T-helper 22 cell (primary cell): ENCODE measurements around the gene CSNK2A2.

Experiments used
- DNase-seq: peaks from one replicate; pipeline ENCODE4 v3.0.0-alpha.2; 2020; ENCODE audit warnings: low read depth

CSNK2A2 gene

DNA sequence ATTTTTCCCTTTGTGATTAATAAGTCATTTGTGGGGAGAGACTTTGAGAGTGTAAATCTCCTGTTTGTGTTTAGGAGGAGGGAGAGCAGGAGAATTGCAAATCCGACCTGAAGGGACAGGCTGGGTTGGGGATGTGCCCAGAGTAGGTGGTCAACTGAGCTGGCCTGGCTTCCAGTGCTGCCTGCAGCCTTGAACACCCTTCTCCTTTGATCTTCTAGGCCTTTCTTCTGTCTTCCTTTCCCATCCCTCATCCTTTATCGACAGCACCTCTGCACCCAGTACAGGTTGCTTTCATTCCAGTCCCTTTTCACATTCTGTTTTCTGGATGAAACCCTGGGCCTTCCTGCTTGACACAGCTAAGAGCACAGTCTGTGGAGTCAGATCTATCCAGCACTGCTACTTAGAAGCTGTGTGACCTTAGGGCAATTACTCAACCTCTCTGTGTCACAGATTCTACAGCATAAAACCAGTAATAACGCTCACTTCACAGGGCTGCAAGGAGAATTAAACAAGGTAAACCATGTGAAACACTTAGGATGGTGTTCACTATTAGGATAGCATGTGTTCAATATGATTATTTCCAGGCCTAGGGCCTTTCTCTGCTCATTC is 1.0 kb upstream of the CSNK2A2 start:
- DNase-seq: no peak

DNA sequence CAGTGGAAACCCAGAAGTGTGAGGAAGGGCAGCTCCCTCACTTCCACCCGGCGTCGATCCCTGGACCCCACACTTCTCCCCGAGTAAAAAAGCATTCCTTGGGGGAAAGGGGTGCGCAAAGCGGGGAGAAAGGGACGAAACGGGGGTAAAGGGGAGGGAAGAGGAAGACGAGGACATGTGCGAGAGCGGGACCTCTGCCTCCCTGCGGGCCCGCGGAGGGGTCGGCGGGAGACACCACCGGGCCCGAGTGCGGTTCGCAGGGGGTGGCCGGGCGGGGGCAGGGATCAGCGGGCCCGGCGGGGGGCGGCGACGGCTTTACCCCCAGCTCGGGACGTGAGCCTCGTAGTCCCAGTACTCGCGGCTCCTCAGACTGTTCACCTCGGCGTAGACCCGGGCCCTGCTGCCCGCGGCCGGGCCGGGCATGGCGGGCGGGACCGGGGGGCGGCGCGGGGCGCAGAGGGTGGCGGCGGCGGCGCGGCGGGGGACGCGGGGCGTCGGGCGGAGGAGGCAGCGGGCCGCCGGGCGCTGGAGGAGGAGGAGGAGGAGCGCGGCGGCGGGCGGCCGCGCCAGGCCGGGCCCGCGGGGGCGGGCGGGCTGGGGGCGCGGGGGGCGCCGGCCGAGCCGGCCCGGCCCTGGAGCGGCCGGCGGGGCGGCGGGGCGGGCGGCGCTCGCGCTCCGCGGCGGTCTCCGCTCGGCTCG is 443 bp downstream of the CSNK2A2 start:
- no peak for DNase-seq

DNA sequence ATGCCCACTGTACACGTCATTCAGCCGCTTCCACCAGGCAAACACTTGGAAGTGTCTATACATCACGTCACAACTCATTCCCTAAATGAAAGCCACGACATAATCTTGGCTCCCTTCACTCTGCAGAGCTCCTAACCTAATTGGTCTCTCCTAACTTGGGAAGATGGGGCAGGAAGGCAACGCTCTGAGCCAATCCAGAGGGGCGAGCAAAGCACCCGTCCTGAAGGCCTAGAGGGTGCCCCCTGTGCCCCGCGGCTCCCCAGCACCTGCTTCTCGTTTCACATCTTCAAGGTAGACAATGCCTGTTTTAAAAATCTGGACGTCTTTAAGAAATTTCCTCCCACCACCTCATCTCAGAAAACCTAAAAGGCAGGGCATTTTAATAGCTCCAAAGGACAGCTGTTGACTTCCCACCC is 1.0 kb downstream of the CSNK2A2 start:
- DNase-seq: no peak

DNA sequence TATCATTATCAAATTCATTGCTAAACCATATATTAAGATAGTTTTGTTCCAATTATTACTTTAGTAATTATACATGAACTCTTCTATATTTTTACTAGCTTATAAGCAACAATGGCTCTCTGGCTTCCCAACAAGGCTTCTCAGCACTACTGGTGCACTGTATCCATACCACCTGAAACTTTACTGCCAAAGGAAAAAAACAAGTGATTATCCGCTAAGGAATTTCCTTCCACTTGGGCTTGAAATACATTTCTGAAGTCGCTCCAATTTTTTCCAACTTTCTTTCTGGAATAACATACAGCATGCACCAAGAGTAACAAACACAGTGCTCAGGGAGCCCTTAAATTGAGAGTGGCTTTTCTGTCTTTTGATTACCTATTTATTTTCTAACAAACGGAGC is 2.1 kb downstream of the CSNK2A2 start:
- DNase-seq: no peak

DNA sequence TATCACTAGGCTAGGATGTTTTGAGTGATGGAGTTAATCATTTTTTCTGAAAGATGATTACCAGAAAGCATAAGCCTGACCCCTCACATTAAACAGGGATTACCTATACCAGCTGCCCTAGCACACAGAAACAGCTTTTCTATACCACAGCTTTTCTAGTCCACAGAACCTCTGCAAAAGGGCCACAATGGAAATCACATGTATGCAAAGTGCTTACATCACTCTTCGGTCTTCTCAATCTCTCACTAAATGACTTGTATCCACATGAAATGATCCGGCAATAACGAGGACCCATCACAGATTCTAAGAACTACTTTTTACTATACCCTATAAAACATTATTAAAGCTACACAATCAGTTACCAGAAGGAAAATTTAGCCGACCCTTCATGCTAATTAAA is 2.6 kb downstream of the CSNK2A2 start:
- no peak for DNase-seq

DNA sequence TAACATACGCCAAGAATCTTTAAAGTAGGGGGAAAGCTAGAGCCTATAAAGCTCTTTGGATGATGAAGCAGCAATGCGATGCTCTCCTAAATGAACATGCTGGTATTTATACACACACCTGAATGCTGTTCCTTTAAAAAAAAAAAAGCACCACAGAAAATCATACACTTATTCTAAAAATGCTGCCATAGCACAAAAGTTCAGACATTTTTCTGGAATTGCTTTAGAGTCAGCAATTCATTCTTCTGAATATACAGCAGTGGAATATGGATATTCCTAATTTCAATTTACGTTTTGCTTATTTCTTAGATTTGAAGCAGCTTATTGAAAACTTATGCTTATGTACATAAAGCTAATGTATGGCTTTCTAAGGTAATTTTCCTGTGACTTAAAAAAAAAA is 3.1 kb downstream of the CSNK2A2 start:
- DNase-seq: no peak

DNA sequence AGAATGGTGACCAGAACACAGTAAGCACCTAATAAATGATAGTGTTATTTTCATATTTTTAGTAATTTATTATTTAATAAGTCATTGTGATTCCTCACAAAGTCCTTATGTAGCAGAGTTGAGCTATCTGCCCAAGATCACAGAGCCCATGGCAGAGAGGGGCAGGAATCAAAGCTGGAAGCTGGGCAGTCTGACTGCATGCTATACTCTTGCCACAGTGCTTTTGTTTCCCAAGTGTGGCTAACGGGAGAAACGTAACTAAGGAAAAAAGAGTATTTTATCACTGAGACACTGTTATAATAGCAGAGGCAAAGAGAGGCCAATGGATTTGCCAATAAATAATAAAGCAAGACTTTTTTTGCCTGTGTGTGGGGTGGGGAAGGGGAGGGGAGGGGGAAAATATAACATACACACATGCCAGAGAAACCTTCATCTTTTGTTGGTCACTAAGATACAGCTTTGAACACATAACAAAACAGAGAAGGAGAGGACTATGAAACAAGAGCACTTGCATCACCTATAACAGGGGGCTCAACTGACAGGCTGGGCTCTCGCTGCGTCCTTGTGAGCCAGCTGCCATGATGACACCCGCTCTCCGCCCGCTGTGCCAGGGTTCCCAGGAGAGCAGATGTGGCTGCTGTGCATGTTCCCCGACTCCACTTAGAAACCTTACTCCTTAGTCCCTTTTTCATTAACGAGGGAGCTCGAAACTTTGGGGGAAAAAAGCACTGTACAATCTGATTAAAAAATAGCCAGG is 10.1 kb downstream of the CSNK2A2 start:
- no peak for DNase-seq

DNA sequence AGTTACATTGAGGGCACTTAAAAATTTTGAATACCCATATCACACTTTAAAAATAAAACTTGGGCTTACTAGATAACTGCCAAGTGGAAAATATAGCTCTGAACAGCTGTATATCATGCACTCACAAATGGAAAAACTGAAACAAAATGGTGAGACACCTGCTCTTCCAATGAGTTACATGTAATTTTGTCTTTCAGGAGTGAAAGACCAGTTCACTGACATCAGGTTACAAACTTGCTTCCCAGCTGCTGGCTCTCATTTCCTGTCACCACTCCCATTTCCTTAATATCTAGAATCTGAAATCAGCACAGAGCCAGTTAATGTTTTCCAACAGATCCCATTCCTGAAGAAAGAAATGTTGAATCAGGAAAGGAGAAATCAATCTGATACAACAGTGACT is 10.8 kb downstream of the CSNK2A2 start:
- no peak for DNase-seq

DNA sequence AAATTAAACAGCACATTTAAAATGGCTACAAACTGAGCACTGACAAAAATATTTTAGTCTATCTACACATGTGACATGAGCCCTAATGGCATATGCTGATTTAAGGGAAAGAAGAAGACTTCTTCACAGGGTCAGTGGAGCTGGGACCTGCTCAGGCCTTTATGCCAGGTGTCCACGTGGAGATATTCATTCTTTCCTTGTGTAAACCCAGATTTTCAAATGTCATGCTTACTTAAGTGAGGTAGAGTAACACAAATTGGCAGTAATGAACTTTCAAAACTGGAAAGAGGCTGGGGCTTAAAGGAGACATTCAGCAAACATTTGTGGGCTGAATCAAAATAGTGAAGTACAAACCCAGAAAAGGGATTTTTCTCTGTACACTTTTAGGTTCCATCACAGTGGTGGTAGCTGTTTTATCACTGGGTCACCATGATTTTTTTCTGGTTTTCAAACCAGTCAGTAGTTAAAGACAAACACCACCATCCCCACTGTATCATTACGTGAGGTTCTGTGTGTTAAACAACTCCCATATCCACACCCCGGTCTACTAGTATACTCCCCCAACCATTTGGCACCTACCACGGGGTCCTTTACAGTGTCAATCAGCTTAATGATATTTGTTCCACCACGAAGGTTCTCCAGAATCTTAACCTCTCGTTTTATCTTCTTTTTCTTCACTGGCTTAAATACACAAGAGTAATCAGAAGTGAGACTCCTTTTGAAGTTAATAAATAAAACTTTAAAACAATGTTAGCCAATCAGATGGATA is 11.5 kb downstream of the CSNK2A2 start:
- no peak for DNase-seq

DNA sequence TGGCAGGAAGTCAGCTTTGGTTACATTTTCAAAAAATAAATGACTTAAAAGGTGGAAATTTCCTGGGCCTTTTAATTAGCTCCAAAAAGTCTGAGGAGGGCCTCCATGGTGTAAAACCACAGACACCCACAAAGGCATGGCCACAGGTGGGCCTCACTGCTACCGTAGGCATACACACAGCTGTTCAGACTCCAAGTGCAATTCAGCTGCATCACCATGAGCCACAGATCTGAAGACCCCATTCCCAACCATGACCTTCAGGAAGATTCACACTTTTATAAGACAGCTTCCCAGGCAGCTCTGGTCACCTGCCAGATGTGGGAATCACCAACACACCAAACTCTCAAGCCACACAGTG is 20.6 kb downstream of the CSNK2A2 start:
- DNase-seq: no peak

DNA sequence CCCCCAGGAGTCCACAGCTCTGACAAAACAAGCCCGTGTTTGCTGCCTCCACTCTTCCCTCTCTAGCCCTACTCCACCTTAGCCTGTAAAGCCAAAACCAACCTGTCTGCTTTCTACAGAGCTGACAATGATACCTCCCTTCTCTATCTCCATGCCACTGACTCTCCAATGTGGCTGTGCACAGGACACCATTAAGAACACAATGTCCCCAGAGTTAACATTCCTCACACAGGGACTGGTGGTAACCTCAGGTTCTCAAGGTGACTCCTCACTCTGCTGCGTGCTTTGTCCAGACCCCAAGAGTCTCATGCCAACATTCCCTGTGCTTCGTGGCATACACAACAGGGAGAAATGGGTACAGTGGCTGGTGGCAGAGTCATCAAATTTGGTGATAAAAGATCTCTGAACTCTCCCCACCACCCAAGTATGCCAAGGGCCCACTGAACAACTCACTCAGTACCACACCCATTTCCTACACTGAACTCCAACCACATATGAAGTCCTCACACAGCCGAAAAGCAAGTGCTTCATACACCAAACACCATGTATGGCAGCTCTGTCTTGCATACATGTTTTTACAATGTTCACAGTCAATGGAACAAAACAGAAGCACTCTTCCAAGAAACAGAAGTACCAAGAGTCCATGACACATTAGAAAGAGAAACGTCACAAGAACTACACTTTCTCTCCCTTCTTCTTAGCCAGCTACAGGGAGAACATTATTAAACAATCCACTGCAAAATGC is 21.1 kb downstream of the CSNK2A2 start:
- no peak for DNase-seq

DNA sequence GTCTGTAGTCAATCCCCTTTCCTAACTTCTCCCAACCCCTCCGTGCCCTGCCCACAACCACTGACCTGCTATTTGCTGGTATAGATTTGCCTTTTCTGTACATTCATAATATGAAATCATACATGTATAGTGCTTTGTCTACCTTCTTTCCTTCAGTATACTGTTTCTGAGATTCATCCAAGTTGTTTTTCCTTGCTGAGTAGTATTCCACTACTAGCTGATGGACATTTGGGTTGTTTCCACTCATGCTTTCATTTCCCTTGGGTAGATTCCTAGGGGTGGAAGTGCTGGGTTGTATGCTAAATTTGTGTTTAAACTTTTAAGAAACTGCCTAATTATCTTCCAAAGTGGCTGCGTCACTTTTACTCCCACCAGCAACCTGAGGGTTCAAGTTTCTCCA is 27.7 kb downstream of the CSNK2A2 start:
- no peak for DNase-seq

DNA sequence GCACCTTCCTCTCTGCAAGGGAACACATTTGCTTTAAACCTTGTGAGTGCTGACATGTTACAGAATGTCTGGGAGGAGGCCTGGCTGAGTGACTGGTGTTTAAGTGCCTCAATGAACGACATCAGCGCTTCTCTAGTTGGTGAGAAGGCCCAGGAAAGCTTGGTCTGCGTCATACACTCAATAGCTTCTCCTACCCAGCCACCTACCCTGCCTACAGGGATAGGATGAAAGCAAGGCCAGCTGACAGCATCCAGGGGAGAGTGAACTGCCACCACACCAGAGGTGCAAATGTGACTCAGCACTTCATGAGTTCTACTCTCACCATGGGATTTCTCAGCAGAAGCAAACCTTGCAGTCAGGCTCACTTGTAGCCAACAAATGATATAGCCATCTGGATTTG is 37.1 kb downstream of the CSNK2A2 start:
- no peak for DNase-seq

DNA sequence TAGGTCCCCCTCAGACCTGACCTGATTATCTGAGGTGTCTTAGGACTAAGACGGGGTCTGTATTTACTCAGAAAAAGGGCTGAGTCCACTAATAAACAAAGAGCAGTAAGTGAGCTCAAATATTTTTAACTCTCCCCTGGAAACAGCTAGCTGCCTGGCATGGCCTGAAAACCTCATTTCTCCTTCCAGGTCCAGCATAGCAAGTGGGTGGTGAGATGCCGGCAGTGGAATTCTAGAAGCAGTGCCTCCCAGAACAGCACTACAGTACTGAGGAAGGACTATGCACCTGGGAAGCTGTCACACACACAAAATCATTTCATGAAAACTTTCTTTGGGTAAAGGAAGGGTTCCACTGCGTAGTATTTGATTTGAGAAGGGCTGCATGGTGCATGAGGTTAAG is 39.2 kb downstream of the CSNK2A2 start:
- DNase-seq: no peak

DNA sequence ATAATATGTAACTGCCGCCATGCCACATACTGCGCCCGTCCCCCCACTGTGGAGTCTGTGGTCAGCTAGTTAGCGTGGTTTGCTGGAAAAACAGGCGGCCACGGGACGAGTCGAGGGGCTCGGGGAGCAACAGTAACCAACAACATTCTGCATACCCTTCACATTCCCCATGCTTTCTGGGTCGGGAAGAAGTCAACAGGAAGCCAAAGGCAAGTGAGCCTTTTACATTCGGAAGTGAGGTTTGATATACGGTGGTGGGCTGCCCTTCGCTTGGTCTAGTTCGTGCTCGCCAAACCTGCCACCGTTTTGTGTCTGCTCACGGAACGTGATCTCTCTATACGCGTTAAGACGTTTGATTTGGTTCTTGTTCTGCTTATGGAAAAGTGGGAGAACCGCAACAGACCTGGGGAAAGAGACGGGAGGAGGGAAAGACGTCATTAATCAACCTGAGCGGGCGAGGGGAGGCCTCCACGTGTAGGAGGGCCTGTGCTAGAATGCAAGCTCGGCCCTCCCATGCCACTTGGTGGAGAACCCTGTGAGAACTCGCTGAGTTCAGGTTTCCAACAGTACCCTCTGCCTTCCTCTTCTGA is 39.9 kb downstream of the CSNK2A2 start:
- no peak for DNase-seq

DNA sequence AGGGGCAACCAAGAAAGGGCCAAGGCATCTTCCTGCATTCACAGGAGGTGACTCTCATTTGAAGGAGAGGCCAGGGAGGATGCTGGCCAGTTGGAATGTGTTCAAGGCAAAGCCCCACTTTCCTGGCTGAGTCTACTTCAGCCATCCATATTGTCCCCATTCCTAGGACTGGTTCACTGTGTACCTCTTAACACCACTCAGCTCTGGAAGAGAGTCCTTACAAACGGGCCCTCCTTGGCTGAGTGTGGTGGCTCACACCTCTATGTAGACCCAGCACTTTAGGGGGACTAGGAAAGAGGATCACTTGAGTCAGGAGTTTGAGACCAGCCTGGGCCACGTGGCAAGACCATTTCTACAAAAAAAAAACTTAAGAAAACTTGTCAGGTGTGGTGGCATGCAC is 40.7 kb downstream of the CSNK2A2 start:
- DNase-seq: no peak

DNA sequence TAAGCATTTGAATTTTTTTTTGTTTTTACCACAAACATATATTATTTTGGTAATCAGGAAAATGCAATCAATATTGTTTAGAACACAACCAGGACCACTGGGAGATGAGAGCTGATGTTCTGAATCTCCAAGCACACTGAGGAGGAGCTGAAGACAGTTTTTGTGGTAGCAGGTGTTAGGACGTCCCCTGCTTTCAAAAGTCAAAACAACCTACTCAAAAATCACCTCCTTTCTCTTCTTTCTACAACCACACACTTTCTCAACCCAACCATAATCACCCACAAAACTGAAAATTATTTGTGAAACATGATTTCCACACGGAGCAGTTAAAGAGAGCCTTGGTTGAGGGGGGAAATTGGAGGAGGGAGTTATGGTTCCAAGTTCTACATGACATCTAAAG is 42.1 kb downstream of the CSNK2A2 start:
- DNase-seq: no peak

DNA sequence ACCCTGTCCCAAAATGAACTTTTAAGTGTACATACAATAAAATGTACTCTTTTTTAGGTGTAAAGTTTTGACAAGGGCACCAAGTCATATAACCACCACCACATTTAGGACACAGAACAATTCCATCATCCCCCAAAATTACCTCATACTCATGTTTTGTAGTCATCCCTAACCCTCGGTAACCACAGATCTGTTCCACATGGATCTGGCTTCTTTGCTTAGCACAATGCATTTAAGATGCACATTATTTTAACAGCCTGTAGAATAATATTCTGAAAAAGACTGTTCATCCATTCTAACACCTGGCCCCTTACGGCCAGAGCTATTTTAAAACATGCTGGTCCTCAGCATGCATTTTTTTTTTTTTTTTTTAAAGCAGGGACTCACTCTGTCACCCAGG is 43.6 kb downstream of the CSNK2A2 start:
- no peak for DNase-seq

DNA sequence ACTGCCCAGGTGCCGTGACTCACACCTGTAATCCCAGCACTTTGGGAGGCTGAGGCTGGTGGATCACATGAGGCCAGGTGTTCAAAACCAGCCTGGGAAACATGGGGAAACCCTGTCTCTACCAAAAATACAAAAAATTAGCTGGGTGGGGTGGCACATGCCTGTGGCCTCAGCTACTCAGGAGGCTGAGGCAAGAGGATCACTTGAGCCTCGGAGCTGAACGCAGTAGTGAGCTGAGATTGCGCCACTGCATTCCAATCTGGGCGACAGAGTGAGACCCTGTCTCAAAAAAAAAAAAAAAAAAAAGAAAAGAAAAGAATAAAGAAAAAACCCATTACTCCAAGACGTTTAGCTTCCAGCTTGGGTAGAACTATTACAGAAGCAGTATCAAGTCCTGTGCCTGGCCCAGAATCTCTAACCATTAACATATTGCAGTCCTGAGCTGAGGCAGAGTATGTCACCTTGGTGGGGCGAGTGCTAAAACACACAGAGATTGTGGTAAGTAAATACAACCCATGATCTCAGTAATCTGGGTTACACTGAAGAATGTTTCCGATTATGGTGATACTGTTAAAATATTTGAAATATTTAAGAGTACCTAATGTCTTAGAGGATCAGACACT is 45.5 kb downstream of the CSNK2A2 start:
- no peak for DNase-seq

DNA sequence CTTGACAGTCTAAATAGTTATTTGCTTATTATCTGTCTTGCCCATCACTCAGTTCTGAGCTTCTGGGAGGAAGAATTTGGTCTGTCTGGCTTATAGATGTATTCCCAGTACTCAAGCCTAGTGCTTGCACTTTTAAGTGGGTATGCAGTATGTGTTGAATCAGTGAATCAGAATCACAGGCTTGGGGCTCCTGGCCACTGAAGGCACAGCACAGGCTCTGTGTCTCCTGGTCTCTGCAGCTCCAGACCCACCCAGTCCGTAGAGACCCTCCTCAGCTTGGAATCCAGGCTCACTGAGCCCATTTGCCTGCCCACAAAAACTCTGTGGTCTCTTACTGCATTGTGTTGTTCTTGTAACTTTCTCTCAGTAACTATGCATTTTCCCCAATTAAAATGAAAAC is 49.4 kb downstream of the CSNK2A2 start:
- DNase-seq: no peak

DNA sequence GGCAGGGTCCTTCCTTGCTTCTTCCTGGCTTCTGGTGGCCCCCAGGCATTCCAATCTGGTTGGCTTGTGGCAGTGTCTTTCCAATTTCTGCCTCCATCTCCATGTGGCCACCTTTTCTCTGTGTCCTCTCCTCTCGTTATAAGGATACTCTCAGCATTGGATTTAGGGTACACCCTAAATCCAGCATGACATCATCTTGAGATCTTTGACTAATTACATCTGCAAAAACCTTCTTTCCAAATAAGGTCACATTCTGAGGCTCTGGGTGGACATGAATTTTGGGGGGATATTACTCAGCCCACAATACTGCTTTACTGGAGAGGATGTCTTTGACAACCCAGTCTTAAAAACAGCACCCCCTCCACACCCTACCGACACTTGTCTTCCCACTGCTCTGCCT is 49.8 kb downstream of the CSNK2A2 start:
- no peak for DNase-seq
